OCI-LY7 (cell line): Measurements from ENCODE around the gene DUSP6. TPM values are rescaled to one million over a fixed set of nuclear protein-coding genes. Genes with fewer than 3 reads are reported as not detected.

Experiments
- BruUV-seq: library from RNA; stranded (reverse); fragments of 400-500 nt; replicated peaks from 2 replicates; lab custom pipeline; 2021; lab: Mats Ljungman, UMichigan
- CTCF ChIA-PET: fragments of 300-600 bp; sonication (Branson Sonifier 250); formaldehyde crosslinking; loops from one replicate; lab custom pipeline; 2022; ENCODE audit warnings: antibody characterized with exemption; ENCODE audit not compliant: unreplicated experiment; lab: Charles Lee
- POLR2A ChIA-PET: fragments of 300-600 bp; sonication (Branson Sonifier 250); formaldehyde crosslinking; loops from one replicate; lab custom pipeline; 2022; ENCODE audit warnings: antibody characterized with exemption; lab: Charles Lee
- DNase-seq: peaks from one replicate; pipeline ENCODE4 v3.0.0-alpha.2; 2015; ENCODE audit warnings: low spot score
- H2AFZ ChIP-seq: fragments of 200-600 bp; sonication (generic), shearing (Covaris generic); 2 replicates; pipeline ENCODE4 v1.6.1; 2014; ENCODE audit warnings: mild to moderate bottlenecking, antibody characterized with exemption, low read length, moderate library complexity
- H3K27ac ChIP-seq: fragments of 200-600 bp; sonication (generic); 2 replicates; pipeline ENCODE4 v1.5.1; 2014; ENCODE audit warnings: mixed run types, low read depth, mild to moderate bottlenecking, moderate library complexity, low read length, inconsistent platforms; ENCODE audit not compliant: poor library complexity, severe bottlenecking
- H3K36me3 ChIP-seq: fragments of 200-600 bp; sonication (generic); 2 replicates; pipeline ENCODE4 v1.6.1; 2014; ENCODE audit warnings: mild to moderate bottlenecking, antibody characterized with exemption, low read length, moderate library complexity, mixed read lengths; ENCODE audit not compliant: insufficient read depth
- H3K4me1 ChIP-seq: fragments of 200-600 bp; sonication (generic); 2 replicates; pipeline ENCODE4 v1.5.1; 2014; ENCODE audit warnings: mild to moderate bottlenecking, low read length; ENCODE audit not compliant: insufficient read depth, poor library complexity, severe bottlenecking
- H3K4me2 ChIP-seq: fragments of 200-600 bp; sonication (generic); 2 replicates; pipeline ENCODE4 v1.6.1; 2014; ENCODE audit warnings: mild to moderate bottlenecking, low read length
- H3K4me3 ChIP-seq: fragments of 200-600 bp; sonication (generic); 2 replicates; pipeline ENCODE4 v1.5.1; 2014; ENCODE audit warnings: mild to moderate bottlenecking, low read depth, low read length; ENCODE audit not compliant: poor library complexity, severe bottlenecking
- H3K79me2 ChIP-seq: fragments of 200-600 bp; sonication (generic); 2 replicates; pipeline ENCODE4 v1.6.1; 2016; ENCODE audit warnings: low read depth, mild to moderate bottlenecking, low read length, moderate library complexity, mixed read lengths; ENCODE audit not compliant: insufficient read depth
- H3K9me2 ChIP-seq: fragments of 200-600 bp; sonication (generic); 2 replicates; pipeline ENCODE4 v1.6.1; 2016; ENCODE audit warnings: mild to moderate bottlenecking, low read length, mixed read lengths; ENCODE audit not compliant: insufficient read depth
- H3K9me3 ChIP-seq: fragments of 200-600 bp; sonication (generic); 2 replicates; pipeline ENCODE4 v1.6.1; 2014; ENCODE audit warnings: mild to moderate bottlenecking, mixed run types, low read length, mixed read lengths
- H4K20me1 ChIP-seq: fragments of 200-600 bp; sonication (generic); 2 replicates; pipeline ENCODE4 v1.6.1; 2014; ENCODE audit warnings: mild to moderate bottlenecking, antibody characterized with exemption, low read length, moderate library complexity, mixed read lengths; ENCODE audit not compliant: insufficient read depth
- EZH2phosphoT487 ChIP-seq: fragments of 200-600 bp; sonication (generic); IDR thresholded peaks from 2 replicates; pipeline ENCODE4 v1.6.1; 2018; ENCODE audit warnings: low read depth, borderline replicate concordance, mild to moderate bottlenecking, mixed run types, antibody characterized with exemption, low read length, moderate library complexity, mixed read lengths
- intact Hi-C: fragments of 100-400 bp; cut with micrococcal nuclease; formaldehyde crosslinking; loops from one replicate; pipeline ENCODE4 v1.10.0; 2022; ENCODE audit not compliant: unreplicated experiment
- total RNA-seq, 2 experiments: library from RNA; depleted of rRNA in 1 of 2; stranded (reverse); fragments of >200 nt in 1 of 2; shearing (Covaris generic) in 1 of 2; gene quantifications; 2 replicates each; pipeline ENCODE4 v1.2.3, GENCODE V29; 2014 to 2022
- TF ChIP-seq, protein P1 (sequence below): fragments of 200-600 bp; sonication (generic); conservative IDR thresholded peaks from 2 replicates; pipeline ENCODE4 v1.5.1; 2014; ENCODE audit warnings: mild to moderate bottlenecking, antibody characterized with exemption, low read length, moderate library complexity, mixed read lengths

Gene DUSP6
- total RNA-seq, 2 experiments from 2014 or later = 0.47 to 2.2 TPM

- no peaks in the 10 kb centered on the region for H3K36me3 ChIP-seq
- no peak for DNase-seq
- BruUV-seq = no TSS peak
- no peak overlapping the region for H3K4me2 ChIP-seq
- no peak overlapping the region for H3K4me3 ChIP-seq
- intact Hi-C loops = no loop called here
- H3K4me1 ChIP-seq = no peaks in the 10 kb centered on the region
- TF ChIP-seq EZH2phosphoT487 = no peak
- TF ChIP-seq, protein P1, sequence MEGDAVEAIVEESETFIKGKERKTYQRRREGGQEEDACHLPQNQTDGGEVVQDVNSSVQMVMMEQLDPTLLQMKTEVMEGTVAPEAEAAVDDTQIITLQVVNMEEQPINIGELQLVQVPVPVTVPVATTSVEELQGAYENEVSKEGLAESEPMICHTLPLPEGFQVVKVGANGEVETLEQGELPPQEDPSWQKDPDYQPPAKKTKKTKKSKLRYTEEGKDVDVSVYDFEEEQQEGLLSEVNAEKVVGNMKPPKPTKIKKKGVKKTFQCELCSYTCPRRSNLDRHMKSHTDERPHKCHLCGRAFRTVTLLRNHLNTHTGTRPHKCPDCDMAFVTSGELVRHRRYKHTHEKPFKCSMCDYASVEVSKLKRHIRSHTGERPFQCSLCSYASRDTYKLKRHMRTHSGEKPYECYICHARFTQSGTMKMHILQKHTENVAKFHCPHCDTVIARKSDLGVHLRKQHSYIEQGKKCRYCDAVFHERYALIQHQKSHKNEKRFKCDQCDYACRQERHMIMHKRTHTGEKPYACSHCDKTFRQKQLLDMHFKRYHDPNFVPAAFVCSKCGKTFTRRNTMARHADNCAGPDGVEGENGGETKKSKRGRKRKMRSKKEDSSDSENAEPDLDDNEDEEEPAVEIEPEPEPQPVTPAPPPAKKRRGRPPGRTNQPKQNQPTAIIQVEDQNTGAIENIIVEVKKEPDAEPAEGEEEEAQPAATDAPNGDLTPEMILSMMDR = no peak
- CTCF ChIA-PET = no interaction called here
- H4K20me1 ChIP-seq = no peaks in the 10 kb centered on the region
- H3K79me2 ChIP-seq = no peaks in the 10 kb centered on the region
- no peak overlapping the region for H2AFZ ChIP-seq
- peaks cover 5% of the 10 kb centered on the region; the same call in 1 of the 2 replicates for H3K9me3 ChIP-seq
- no peaks in the 10 kb centered on the region for H3K9me2 ChIP-seq
- no peak overlapping the region for H3K27ac ChIP-seq
- POLR2A ChIA-PET = interaction anchor here (0.6 to 1.0 kb wide), 3 partner anchors 10 to 455 kb away, joined by 3 read pairs; no protein-coding TSS in a partner anchor
Observed at GRCh38 chr12:89335452-89336244, 16.7 kb downstream of the DUSP6 start.

DNA sequence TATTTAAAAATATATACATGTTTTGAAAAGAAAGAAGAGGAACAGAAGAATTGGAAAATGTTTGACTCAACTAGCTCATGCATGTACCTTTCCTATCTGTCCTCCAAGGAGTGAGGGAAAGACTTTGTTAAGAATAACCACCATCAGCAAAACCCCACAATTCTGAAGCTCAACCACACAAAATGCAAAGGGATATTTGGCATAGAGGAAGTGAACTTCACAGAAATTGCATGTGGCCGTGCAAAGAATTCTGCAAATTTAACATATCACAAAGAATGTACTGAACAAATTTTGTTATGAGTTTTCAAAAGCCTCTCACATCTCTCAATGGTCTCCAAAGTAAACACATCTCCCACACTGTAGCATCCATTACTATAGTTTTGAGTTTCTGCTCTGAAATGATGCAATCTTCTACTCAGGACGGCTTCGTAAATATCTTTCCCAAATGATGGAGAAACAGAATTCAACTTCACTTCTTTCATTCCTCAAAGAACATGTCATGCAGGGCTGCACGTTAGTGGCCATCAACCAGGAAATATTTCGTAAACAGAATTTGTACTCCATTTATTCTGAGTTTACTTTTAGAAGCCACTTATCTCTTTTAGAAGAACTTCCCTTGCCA is 17.6 kb downstream of the DUSP6 start:
- ChIA-PET POLR2A (interaction anchor here (1.0 kb wide), 1 partner anchor 11 kb away, joined by 3 read pairs; no protein-coding TSS in a partner anchor), CTCF (no interaction called here)
- H4K20me1 ChIP-seq = no peaks in the 10 kb centered on the region
- no peak overlapping the region for H3K4me2 ChIP-seq
- DNase-seq = no peak
- no peak overlapping the region for H2AFZ ChIP-seq
- TF ChIP-seq, protein P1 = no peak
- no peak for TF ChIP-seq EZH2phosphoT487
- H3K36me3 ChIP-seq = no peaks in the 10 kb centered on the region
- H3K27ac ChIP-seq = no peak overlapping the region
- H3K9me2 ChIP-seq = no peaks in the 10 kb centered on the region
- H3K4me1 ChIP-seq = no peaks in the 10 kb centered on the region
- intact Hi-C loops = no loop called here
- no peak overlapping the region for H3K4me3 ChIP-seq
- no TSS peak for BruUV-seq
- H3K9me3 ChIP-seq = peaks cover 5% of the 10 kb centered on the region; the same call in 1 of the 2 replicates
- H3K79me2 ChIP-seq = no peaks in the 10 kb centered on the region
